HG02970 (cell line): ENCODE data around the gene NIPSNAP2.
A peak's percentile ranks its signal among the peaks of the same experiment; 100 is the strongest.
"Not testable (repeated sequence)": the region's sequence is repeated elsewhere in the genome, so short reads cannot be mapped to it uniquely, and the experiment has no call there.

Source experiments
- ATAC-seq: cut with Tn5 transposase; IDR thresholded peaks from one replicate; pipeline ENCODE4 v1.9.1; 2021; ENCODE audit warnings: mild to moderate bottlenecking, moderate library complexity, moderate number of reproducible peaks; ENCODE audit not compliant: unreplicated experiment, low FRiP score

NIPSNAP2 gene

DNA sequence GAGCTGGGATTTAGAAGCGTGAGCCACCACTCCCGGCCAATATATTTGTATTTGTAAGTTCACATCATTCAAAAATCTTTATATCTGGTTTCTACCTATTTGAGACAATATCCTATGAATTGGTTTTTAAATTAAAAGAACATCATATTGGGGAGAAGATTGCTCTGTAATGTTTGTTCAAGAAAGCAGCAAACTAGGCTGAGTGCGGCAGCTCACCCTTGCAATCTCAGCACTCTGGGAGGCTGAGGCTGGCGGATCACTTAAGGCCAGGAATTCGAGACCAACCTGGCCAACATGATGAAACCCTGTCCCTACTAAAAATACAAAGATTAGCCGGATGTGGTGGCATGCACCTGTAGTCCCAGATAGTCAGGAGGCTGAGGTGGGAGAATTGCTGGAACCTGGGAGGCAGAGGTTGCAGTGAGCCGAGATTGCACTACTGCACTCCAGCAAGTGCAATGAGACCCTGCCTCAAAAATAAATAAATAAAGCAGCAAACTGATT, 9.4 kb downstream of the NIPSNAP2 start:
- no peak for ATAC-seq

DNA sequence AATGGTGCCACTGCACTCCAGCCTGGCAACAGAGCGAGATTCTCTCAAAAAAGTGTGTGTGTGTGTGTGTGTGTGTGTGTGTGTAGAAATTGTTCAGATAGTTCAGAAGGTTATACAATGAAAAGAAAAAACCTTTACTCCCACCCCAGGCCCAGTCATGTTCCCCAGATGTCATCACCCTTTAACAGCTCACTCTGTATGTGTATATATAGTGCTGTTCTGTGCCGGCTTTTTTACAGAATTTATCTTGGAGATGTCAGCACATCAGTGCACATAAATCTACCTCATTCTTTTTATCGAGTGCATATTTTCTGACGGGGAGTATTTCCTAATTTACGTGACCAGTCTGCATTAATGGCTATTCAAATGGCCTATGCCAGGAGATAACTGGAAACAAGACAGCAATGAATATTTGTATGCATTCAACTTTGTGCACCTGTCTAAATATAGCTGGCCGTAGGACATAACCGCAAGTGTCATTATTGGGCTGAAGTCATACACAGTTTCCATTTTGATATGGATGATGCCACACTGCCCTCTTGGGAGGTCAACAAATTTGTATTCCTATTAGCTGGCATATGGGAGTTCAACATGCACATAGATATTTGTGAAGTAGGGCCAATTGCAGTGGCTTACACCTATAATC, 11.7 kb downstream of the NIPSNAP2 start:
- ATAC-seq, result no peak

GRCh38 chr7:55977831-55978230, 13.4 kb downstream of the NIPSNAP2 start:
- ATAC-seq, result no peak

DNA sequence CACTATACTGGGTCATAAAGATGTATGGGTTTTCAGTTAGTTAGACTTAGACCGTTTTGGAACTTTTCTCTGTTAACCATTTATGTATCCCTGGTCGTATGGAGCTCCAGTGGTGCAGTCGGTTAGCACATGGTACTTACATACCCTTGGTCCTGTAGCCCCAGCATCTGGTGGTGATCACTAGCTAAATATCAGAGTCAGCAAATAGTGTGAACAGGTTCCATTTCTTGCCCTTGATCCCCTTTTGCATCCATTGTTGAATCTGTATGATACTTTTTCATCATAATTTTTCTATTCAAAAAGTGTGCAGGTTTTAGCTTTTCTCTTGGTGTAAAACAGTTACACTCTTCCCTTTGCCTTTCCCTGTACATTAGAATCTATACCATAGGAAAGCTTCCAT, 15.9 kb downstream of the NIPSNAP2 start:
- ATAC-seq, result no peak

DNA sequence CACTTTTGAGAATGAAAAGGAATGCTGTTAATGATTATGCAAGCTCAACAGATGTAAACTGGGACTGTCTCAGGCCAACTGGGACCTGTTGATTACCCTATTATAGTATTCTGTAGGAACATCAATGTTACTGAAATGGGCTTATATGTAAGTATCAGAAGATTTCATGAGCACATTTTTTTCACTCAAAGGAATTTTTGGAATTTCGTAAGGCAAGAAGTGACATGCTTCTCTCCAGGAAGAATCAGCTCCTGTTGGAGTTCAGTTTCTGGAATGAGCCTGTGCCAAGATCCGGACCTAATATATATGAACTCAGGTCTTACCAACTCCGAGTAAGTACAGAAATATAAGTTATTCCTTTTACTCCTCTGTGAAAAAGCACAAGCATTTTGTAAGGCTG, 19.2 kb downstream of the NIPSNAP2 start:
- ATAC-seq, result no peak

DNA sequence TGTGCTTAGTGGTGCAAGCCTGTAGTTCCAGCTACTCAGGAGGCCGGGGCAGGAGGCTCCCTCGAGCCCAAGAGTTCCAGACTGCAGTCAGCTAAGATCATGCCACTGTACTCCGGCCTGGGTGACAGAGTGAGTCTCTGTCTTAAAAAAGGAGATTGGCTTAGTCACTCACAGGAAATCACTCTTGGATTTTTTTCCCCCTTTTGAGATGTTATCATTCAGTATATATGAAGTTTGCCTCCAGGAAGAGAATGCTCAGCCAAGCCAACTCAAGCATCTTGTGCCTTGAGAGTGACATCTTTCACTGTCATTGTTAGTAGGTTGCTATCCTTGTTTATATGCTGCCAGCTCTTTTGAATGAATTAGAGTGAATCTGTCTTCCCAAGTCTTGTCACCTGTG, 28.0 kb downstream of the NIPSNAP2 start:
- ATAC-seq, result no peak

DNA sequence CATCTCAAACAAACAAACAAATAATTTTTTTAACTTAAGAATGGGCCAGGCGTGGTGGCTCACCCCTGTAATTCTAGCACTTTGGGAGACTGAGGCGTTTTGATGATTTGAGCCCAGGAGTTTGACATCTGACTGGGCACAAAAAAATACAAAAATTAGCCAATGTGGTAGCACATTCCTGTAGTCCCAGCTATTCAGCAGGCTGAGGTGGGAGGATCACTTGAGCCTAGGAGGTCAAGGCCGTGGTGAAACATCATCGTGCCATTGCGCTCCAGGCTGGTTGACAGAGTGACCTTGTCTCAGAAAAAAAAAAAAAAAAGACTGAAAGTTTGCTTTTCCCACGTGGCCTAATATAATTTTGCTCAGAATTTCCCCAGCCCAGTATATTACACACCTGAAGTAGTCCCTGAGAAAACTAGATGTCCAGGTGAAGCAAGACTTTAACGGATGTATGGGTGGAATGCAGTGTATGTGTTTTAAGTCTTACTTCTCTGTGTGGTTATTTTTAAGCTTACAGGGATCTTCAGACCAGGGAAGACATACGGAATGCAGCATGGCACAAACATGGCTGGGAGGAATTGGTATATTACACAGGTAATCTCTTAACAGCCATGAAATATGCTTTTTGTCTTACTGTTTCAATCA, 32.6 kb downstream of the NIPSNAP2 start:
- ATAC-seq, result no peak

DNA sequence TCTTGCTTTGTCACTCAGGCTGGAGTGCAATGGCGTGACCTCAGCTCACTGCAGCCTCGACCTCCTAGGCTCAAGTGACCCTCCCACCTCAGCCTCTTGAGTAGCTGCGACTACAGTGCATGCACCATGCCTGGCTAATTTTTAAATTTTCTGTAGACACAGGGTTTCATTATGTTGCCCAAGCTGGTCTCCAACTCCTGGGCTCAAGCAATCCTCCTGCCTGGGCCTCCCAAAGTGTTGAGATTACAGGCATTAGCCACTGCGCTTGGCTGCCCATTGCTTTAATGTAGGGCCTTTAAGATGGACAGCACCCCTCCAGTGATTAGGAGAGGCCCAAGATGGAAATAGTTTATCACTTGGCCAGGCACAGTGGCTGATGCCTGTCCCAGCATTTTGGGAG, 39.4 kb downstream of the NIPSNAP2 start:
- ATAC-seq, result no peak

- no peak for ATAC-seq
Measured at GRCh38 chr7:56007167-56007652, 42.8 kb downstream of the NIPSNAP2 start.

- no peak for ATAC-seq
Measured at GRCh38 chr7:56007891-56008290, 43.5 kb downstream of the NIPSNAP2 start.

- ATAC-seq, result no peak
Measured at GRCh38 chr7:56009695-56010094, 45.3 kb downstream of the NIPSNAP2 start.

GRCh38 chr7:56017015-56017414, 52.6 kb downstream of the NIPSNAP2 start:
- not testable (repeated sequence) for ATAC-seq

DNA sequence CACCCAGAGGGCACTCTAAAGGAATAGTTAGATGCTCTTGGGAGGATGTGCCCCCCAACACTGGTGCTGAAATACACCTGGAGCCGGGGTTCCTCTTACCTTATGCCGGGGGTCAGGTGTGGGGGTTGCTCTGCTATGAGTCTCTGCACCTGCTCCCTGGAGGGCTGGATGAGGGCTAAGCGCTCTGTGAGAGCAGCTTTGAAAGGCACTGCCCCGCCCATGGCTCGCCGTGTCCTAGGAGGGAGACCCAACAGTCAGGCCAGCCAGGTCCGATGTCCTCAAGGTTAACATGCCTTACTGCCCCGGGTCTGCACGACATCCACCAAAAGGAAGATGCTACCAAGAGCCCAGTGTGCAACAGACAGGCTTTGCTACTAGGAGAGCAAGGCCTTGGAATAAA, 55.1 kb downstream of the NIPSNAP2 start:
- no peak for ATAC-seq

DNA sequence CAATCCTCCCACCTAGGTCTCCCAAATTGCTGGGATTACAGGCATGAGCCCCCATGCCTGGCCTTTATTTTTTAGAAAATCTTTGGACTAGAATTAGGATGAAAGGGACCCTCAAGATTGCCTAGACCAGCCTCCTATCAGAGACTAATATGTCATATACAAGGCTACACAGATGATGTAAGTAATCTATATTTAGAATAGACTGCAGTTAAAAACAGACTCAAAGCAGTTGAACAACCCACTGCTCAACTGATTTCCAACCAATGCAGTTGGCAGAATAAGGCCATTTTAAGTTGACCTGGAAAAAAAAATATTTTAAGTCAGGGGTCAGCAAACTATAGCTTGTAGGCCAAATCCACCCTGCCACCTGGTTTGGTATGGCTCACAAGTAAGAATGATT, 59.1 kb downstream of the NIPSNAP2 start:
- no peak for ATAC-seq

GRCh38 chr7:56026538-56026937, 62.2 kb downstream of the NIPSNAP2 start:
- ATAC-seq, result no peak

DNA sequence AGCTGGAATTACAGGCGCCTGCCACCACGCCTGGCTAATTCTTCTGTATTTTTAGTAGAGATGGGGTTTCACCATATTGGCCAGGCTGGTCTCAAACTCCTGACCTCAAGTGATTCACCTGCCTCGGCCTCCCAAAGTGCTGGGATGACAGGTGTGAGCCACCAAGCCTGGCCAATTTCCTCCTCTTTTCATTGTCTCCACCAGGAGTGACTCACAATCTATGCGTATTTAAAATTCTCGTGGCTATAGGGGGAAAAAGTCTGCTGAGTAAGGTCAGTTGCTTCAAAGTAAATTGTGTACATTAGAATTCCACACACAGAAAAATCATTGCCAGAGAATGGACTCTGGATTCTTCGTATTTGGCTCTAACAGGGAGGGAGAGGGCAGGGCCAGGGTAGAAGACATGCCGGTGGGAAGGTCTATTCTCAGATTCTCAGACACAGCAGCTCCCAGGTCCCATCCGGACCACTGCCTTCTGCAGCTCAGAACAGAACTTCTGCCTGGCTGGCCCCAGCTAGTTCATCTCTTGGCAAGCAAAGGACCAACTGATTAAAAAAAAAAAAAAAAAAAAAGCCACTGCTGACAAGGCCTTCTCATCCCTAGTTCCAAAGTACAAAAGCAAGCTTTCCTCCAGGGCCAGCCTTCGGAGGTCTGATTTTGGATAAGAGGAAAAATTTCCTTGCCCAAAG, 64.7 kb downstream of the NIPSNAP2 start:
- no peak for ATAC-seq

DNA sequence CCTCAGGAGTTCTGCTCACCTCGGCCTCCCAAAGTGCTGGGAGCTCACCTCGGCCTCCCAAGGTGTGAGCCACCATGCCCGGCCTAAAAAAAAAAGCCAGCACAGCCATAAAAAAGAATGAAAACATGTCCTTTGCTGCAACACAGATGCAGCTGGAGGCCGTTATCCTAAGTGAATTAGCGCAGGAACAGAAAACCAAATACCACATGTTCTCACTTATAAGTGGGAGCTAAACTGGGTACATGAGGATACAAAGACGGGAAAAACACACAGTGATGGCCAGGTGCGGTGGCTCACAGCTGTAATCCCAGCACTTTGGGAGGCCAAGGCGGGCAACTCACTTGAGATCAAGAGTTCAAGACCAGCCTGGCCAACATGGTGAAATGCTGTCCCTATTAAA, 66.0 kb downstream of the NIPSNAP2 start:
- ATAC-seq, result no peak

- not testable (repeated sequence) for ATAC-seq
Measured at GRCh38 chr7:56031556-56031955, 67.2 kb downstream of the NIPSNAP2 start.

GRCh38 chr7:56032578-56032977, 68.2 kb downstream of the NIPSNAP2 start:
- ATAC-seq, result not testable (repeated sequence)

- ATAC-seq, result peak; percentile 91
Measured at GRCh38 chr7:56033671-56034432, 69.5 kb downstream of the NIPSNAP2 start.

DNA sequence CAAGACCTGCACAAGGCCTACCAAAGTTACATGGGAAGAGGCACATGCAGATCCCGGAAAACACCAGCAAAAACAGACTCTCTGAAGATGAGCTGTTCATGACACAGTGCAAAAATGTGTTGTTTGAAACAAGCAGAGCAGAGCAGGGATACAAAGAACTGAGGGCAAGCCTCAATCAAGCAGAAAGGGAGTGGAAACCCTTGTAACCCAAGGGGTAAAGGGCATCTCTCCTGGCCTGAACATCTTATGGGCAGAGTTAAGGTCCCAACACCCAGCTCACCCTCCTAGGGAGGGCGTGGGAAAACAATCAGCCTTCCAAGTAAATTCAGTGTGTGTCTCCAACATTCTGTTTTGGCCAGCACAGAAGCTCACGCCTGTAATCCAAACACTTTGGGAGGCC, 76.3 kb downstream of the NIPSNAP2 start:
- no peak for ATAC-seq
